NCI-H524 (cell line): ENCODE measurements around the gene CAMK2B.

Source experiments
- DNase-seq, 2 experiments: peaks; one replicate each; lab custom pipeline; 2025; lab: John Stamatoyannopoulos, UW

The CAMK2B gene

GRCh38 chr7:44167920-44168319 is 157.5 kb downstream of the CAMK2B start:
- no peak for DNase-seq
